ENCODE measurements around the gene ZBTB2. TPM values are rescaled to one million over a fixed set of nuclear protein-coding genes. Genes with fewer than 3 reads are reported as not detected.

The ZBTB2 gene
- total RNA-seq, 1 donor from 2014 or later, result 11.6 TPM

DNA sequence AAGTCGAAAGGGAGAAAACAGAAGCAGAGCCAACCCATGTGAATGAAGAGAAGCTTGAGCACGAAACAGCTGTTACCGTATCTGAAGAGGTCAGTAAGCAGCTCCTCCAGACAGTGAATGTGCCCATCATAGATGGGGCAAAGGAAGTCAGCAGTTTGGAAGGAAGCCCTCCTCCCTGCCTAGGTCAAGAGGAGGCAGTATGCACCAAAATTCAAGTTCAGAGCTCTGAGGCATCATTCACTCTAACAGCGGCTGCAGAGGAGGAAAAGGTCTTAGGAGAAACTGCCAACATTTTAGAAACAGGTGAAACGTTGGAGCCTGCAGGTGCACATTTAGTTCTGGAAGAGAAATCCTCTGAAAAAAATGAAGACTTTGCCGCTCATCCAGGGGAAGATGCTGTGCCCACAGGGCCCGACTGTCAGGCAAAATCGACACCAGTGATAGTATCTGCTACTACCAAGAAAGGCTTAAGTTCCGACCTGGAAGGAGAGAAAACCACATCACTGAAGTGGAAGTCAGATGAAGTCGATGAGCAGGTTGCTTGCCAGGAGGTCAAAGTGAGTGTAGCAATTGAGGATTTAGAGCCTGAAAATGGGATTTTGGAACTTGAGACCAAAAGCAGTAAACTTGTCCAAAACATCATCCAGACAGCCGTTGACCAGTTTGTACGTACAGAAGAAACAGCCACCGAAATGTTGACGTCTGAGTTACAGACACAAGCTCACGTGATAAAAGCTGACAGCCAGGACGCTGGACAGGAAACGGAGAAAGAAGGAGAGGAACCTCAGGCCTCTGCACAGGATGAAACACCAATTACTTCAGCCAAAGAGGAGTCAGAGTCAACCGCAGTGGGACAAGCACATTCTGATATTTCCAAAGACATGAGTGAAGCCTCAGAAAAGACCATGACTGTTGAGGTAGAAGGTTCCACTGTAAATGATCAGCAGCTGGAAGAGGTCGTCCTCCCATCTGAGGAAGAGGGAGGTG lies 38.7 kb downstream of the ZBTB2 start:
- H3K4me3 Mint-ChIP-seq, result no peak overlapping the region

DNA sequence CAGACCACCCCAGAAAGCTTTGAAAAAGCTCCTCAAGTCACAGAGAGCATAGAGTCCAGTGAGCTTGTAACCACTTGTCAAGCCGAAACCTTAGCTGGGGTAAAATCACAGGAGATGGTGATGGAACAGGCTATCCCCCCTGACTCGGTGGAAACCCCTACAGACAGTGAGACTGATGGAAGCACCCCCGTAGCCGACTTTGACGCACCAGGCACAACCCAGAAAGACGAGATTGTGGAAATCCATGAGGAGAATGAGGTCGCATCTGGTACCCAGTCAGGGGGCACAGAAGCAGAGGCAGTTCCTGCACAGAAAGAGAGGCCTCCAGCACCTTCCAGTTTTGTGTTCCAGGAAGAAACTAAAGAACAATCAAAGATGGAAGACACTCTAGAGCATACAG lies 39.6 kb downstream of the ZBTB2 start:
- no peak for DNase-seq (ENCODE audit: low spot score)
- H3K4me1 ChIP-seq, result no peaks in the 10 kb centered on the region
- no peak overlapping the region for H2AFZ ChIP-seq (replicated peaks)
- TF ChIP-seq EZH2phosphoT487 (IDR thresholded peaks at IDR 0.05) (no peak), EZH2 (IDR thresholded peaks at IDR 0.05) (no peak)
- TF ChIP-seq, protein P1, sequence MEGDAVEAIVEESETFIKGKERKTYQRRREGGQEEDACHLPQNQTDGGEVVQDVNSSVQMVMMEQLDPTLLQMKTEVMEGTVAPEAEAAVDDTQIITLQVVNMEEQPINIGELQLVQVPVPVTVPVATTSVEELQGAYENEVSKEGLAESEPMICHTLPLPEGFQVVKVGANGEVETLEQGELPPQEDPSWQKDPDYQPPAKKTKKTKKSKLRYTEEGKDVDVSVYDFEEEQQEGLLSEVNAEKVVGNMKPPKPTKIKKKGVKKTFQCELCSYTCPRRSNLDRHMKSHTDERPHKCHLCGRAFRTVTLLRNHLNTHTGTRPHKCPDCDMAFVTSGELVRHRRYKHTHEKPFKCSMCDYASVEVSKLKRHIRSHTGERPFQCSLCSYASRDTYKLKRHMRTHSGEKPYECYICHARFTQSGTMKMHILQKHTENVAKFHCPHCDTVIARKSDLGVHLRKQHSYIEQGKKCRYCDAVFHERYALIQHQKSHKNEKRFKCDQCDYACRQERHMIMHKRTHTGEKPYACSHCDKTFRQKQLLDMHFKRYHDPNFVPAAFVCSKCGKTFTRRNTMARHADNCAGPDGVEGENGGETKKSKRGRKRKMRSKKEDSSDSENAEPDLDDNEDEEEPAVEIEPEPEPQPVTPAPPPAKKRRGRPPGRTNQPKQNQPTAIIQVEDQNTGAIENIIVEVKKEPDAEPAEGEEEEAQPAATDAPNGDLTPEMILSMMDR (IDR thresholded peaks at IDR 0.05), result no peak
- Mint-ChIP-seq H3K4me1 (no peaks in the 10 kb centered on the region), H3K36me3 (peaks cover 27% of the 10 kb centered on the region), H3K9me3 (no peaks in the 10 kb centered on the region), H3K27me3 (ENCODE audit: insufficient read depth, low read depth) (peaks cover 3% of the 10 kb centered on the region), H3K4me3 (no peak overlapping the region), H3K27ac (no peak overlapping the region)
- H3K79me2 ChIP-seq (ENCODE audit: low read depth), result no peaks in the 10 kb centered on the region
- no peak overlapping the region for H3K4me3 ChIP-seq
- H3K9ac ChIP-seq, result no peak overlapping the region
- no peaks in the 10 kb centered on the region for H3K9me3 ChIP-seq (ENCODE audit: low read depth)
- H3K27me3 ChIP-seq, result no peaks in the 10 kb centered on the region
- no peaks in the 10 kb centered on the region for H3F3A ChIP-seq (ENCODE audit: low read depth)
- no peaks in the 10 kb centered on the region for H4K20me1 ChIP-seq (ENCODE audit: low read depth)
- no peaks in the 10 kb centered on the region for H3K36me3 ChIP-seq
- H3K27ac ChIP-seq, result no peak overlapping the region
- H3K4me2 ChIP-seq, result no peak overlapping the region

More for the DNA sequence above, 38.7 kb downstream of the ZBTB2 start:
- no peak for DNase-seq (ENCODE audit: low spot score)
- H3K79me2 ChIP-seq (ENCODE audit: low read depth), result no peaks in the 10 kb centered on the region
- TF ChIP-seq, protein P1 (IDR thresholded peaks at IDR 0.05), result no peak
- H3K9me3 ChIP-seq (ENCODE audit: low read depth), result no peaks in the 10 kb centered on the region
- H3K4me2 ChIP-seq, result no peak overlapping the region
- peaks cover 3% of the 10 kb centered on the region for H3K27me3 Mint-ChIP-seq (ENCODE audit: insufficient read depth, low read depth)
- H3K27me3 ChIP-seq, result no peaks in the 10 kb centered on the region
- no peak overlapping the region for H3K4me3 ChIP-seq
- no peak overlapping the region for H3K27ac Mint-ChIP-seq
- H3K36me3 ChIP-seq, result no peaks in the 10 kb centered on the region
- no peaks in the 10 kb centered on the region for H3K4me1 ChIP-seq
- no peaks in the 10 kb centered on the region for H3F3A ChIP-seq (ENCODE audit: low read depth)
- no peaks in the 10 kb centered on the region for H3K9me3 Mint-ChIP-seq
- H3K9ac ChIP-seq, result no peak overlapping the region
- peaks cover 21% of the 10 kb centered on the region for H3K36me3 Mint-ChIP-seq
- H4K20me1 ChIP-seq (ENCODE audit: low read depth), result no peaks in the 10 kb centered on the region
- no peak overlapping the region for H2AFZ ChIP-seq (replicated peaks)
- no peak overlapping the region for H3K27ac ChIP-seq
- no peaks in the 10 kb centered on the region for H3K4me1 Mint-ChIP-seq

DNA sequence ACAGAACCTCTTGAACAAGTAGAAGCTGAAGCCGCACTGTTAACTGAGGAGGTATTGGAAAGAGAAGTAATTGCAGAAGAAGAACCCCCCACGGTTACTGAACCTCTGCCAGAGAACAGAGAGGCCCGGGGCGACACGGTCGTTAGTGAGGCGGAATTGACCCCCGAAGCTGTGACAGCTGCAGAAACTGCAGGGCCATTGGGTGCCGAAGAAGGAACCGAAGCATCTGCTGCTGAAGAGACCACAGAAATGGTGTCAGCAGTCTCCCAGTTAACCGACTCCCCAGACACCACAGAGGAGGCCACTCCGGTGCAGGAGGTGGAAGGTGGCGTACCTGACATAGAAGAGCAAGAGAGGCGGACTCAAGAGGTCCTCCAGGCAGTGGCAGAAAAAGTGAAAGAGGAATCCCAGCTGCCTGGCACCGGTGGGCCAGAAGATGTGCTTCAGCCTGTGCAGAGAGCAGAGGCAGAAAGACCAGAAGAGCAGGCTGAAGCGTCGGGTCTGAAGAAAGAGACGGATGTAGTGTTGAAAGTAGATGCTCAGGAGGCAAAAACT lies 40.1 kb downstream of the ZBTB2 start:
- Mint-ChIP-seq H3K27me3 (ENCODE audit: insufficient read depth, low read depth) (peaks cover 3% of the 10 kb centered on the region), H3K27ac (no peak overlapping the region), H3K4me1 (peaks cover 2% of the 10 kb centered on the region), H3K4me3 (no peak overlapping the region), H3K36me3 (peaks cover 27% of the 10 kb centered on the region), H3K9me3 (no peaks in the 10 kb centered on the region)
- H3K9ac ChIP-seq, result no peak overlapping the region
- H3K27ac ChIP-seq, result no peak overlapping the region
- DNase-seq (ENCODE audit: low spot score), result no peak
- no peaks in the 10 kb centered on the region for H3K27me3 ChIP-seq
- peaks cover 4% of the 10 kb centered on the region for H3K79me2 ChIP-seq (ENCODE audit: low read depth)
- H3K4me1 ChIP-seq, result no peaks in the 10 kb centered on the region
- no peak overlapping the region for H3K4me3 ChIP-seq
- H3F3A ChIP-seq (ENCODE audit: low read depth), result no peaks in the 10 kb centered on the region
- TF ChIP-seq EZH2phosphoT487 (IDR thresholded peaks at IDR 0.05) (no peak), EZH2 (IDR thresholded peaks at IDR 0.05) (no peak)
- TF ChIP-seq, protein P1 (IDR thresholded peaks at IDR 0.05), result no peak
- H3K36me3 ChIP-seq, result no peaks in the 10 kb centered on the region
- H2AFZ ChIP-seq (replicated peaks), result no peak overlapping the region
- no peaks in the 10 kb centered on the region for H3K9me3 ChIP-seq (ENCODE audit: low read depth)
- H3K4me2 ChIP-seq, result no peak overlapping the region
- no peaks in the 10 kb centered on the region for H4K20me1 ChIP-seq (ENCODE audit: low read depth)

Data from neural progenitor cell (in vitro differentiated cells).